ENCODE measurements around the gene CNBD2. TPM values are rescaled to one million over a fixed set of nuclear protein-coding genes. Genes with fewer than 3 reads are reported as not detected.
"Not testable (repeated sequence)": the region's sequence is repeated elsewhere in the genome, so short reads cannot be mapped to it uniquely, and the experiment has no call there.

Gene CNBD2
- total RNA-seq, 2 experiments from 2014 or later, result 3.4 to 3.6 TPM

- CTCF ChIA-PET, POLR2A ChIA-PET: not testable (repeated sequence)
Measured at GRCh38 chr20:36079984-36080383, 111.6 kb downstream of the CNBD2 start.

Other genes starting within 250 kb of the CNBD2 start
- 100 to 1,000 TPM; 303 to 307 TPM for gene RBM39, start 226.3 kb upstream of the CNBD2 start, total RNA-seq
- 10 to 100 TPM; 55.9 to 57.3 TPM for gene PHF20, start 196.6 kb upstream of the CNBD2 start, total RNA-seq
- gene SCAND1, start 14.1 kb upstream of the CNBD2 start, total RNA-seq, result 10 to 100 TPM; 45.0 to 47.2 TPM
- under 1 TPM; 0.13 to 0.55 TPM for gene EPB41L1, start 186.2 kb downstream of the CNBD2 start, total RNA-seq